HG02938 (cell line): ENCODE results near the gene SPON2.

Source experiments
- ATAC-seq: cut with Tn5 transposase; IDR thresholded peaks from one replicate; pipeline ENCODE4 v1.9.1; 2021; ENCODE audit warnings: mild to moderate bottlenecking, moderate library complexity; ENCODE audit not compliant: unreplicated experiment

Gene SPON2

GRCh38 chr4:1208970-1209704 is 36.8 kb upstream of the SPON2 start:
- no peak for ATAC-seq

- no peak for ATAC-seq
These were observed 36.0 kb upstream of the SPON2 start for GRCh38 chr4:1208266-1208961.

DNA sequence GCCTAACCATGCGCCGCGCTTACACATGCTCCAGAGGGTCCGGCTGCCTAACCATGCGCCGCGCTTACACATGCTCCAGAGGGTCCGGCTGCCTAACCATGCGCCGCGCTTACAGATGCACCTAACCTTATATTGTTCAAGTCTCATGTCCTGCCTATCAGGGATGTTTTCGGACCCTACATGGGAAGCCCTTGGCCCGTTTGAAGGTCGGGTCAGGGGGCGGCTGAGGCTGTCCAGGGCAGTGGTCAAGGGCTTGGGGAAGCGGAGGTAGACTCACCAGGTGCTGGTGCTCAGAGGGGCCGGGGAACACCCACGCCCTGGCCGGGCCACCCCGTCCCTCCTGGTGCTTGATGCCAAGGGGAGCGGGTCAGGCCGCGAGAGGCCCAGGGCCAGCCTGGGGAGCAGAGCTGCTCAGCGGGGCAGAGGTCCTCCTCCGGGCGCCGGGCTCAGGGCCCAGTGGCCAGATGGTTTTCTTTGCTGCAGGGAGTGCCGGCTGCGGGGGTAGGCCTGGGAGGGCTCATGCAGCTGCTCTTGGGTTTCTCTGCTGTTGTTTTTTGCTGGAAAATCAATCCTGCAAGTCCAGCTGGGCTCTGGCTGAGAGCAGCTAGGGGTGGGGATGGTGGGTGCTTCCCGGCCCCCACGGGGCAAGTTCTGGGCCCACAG is 35.4 kb upstream of the SPON2 start:
- ATAC-seq, result no peak

GRCh38 chr4:1207157-1207470 is 34.7 kb upstream of the SPON2 start:
- no peak for ATAC-seq

GRCh38 chr4:1206299-1207156 is 34.1 kb upstream of the SPON2 start:
- ATAC-seq, result no peak

DNA sequence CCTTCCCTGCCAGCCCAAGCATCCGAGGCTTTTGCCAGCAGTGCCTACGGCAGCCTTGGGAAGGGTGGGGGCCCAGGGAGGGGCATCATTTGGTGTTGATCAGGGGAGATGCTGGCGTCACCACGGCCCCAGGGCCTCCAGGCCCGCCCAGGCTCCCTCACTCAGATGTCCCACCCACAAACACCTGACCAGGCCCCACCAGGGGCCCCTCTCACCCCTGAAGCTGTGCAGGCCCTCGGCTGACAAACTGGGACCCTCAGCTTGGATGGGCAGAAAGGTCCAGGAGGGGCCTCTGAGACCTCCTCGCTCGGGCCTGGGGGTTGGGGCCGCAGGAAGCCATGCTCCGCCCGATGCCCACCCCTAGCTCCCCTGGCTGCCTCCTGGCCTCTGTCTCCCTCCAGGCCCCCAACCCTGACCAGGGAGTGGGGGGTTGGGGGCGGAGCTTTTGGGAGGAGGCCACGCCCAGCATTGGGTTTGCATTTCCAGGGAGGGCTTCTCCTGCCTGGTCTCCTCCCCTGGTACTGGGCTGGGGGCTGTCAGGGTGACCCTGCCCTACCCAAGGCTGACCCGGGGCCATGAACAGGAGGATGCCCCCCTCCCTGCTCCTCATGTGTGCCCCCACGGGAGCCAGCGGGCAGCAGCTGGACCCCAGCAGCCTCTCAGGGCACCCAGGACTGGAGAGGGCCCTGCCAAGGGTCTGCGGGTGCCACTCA is 33.4 kb upstream of the SPON2 start:
- ATAC-seq, result no peak

- no peak for ATAC-seq
These were observed 32.6 kb upstream of the SPON2 start for GRCh38 chr4:1204828-1205585.

DNA sequence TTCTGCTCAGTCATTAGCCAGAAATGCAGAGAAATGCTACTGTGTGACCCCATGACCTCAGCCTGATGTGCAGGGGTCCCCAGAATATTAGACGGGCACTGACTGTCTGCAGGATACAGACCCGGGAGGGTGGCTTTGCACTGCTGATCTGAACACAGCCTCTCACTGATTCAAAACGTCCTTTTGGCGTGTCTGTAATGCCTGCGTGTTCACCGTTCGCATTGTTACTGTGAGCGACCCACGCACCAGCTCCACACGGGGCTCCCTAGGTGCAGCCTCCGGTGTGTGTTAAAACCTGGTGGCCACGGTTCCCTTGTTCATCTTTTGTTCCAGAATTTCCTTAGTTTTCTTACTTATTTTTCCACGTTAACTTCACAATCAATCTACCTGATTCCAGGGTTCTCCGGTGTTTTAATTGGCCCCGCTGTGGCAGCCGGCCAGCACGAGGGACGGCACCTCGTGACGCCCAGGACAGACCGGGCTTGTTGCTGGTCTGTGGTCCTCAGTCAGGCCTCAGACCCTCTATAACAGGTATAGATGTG is 32.0 kb upstream of the SPON2 start:
- no peak for ATAC-seq

- ATAC-seq, result no peak
These were observed 30.7 kb upstream of the SPON2 start for GRCh38 chr4:1203026-1203616.

DNA sequence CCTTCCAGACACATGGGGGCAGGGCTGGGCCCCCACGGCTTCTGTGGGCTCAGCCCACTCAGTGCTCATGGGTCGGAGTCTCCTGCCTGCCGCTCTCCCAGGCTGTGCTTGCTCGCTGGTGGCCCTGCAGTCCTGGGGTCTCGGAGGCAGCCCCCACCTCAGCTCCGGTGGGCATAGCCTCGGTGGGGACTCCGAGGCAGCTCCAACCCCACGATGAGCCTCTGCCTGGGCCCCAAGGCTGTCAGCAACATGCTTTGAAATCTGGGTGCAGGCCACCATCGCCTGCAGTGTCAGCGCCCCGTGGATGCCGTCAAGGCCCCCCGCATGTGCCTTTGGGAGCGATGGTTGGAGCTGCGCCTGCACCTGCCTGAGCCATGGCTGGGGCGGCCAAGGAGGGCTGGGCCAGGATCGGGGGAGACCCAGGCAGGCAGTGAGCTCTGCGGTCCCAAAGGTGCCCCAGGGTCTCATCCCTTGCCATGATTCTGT is 30.2 kb upstream of the SPON2 start:
- ATAC-seq, result no peak

GRCh38 chr4:1201851-1202525 is 29.6 kb upstream of the SPON2 start:
- ATAC-seq, result peak; percentile 38

DNA sequence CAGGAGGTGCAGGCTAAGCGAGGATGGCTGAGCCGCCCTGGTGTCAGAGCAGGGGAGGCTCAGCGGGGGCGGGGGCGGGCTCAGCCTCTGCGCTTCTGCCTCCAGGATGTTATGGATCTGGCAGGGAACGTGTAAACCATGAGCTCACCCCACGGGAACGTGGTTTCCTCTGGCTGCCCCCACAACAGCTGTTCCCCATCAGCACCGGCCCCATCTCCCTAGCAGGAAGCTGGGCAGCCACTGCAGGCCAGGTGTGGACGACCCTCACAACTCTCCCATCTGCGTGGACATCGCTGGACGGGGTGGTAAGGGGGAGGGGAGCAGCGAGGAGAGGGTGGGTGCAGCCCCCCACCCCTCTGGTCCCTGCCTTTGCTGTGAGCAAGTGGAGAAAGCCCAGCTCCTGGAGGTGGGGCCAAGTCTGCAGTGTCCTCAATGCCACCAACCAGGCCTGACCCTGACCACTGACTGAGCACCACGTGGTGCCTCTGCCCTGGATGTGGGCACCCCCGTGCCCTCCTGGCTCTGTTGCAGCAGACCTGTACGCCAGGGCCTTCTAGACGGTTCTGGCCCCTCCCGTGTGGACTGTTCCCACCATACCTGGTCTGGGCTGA is 28.1 kb upstream of the SPON2 start:
- no peak for ATAC-seq

DNA sequence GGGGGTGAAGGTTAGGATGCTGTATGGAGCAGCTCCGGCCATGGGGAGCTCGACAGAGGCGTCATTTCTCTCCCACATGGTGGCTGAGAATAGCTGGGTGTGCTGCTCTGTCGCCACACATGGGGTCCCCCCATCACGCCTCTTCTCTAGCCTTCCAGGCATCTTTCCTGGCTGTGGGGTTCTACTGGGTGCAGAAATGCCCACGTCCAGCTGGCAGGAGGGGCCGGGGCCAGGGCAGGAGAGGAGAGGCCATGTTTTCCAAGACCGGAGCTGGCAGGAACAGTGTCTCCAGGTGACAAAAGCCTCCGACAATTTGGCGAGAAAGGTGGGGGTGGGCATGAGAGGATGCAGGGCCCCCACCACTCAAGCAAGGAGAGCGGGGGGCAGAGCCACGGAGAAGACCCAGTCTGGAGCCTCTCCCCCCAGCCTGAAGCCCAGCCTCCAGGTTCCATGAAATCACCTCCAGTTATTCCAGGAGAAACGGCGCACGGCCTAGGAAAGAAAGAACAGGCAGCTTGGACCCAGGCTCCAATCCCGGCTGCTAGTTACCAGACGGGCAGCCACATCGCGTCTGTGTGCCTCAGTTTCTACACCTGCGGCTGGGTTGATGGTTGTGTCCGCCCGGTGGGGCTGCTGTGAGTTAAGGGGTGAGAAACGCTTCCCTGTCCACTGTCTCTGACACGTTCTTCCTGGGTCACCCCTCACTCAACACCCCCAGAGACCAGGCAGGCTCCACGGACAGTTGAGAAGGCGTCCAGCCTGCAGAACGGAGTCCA is 27.4 kb upstream of the SPON2 start:
- ATAC-seq, result no peak

- ATAC-seq, result no peak
These were observed 25.9 kb upstream of the SPON2 start for GRCh38 chr4:1198098-1198844.

- ATAC-seq, result no peak
These were observed 24.2 kb upstream of the SPON2 start for GRCh38 chr4:1196421-1197183.

GRCh38 chr4:1195891-1196401 is 23.6 kb upstream of the SPON2 start:
- no peak for ATAC-seq
